Measurements from ENCODE around the gene ATXN1.
A peak's percentile ranks its signal among the peaks of the same experiment; 100 is the strongest.
"Not testable (repeated sequence)": the region's sequence is repeated elsewhere in the genome, so short reads cannot be mapped to it uniquely, and the experiment has no call there.

ATXN1 gene

GRCh38 chr6:16711546-16712254 is 49.6 kb downstream of the ATXN1 start:
- Mint-ChIP-seq H3K36me3 (ENCODE audit: low read depth) (no peaks in the 10 kb centered on the region), H3K27ac (no peak overlapping the region), H3K4me1 (peaks cover 14% of the 10 kb centered on the region), H3K9me3 (no peaks in the 10 kb centered on the region), H3K4me3 (no peak overlapping the region), H3K27me3 (ENCODE audit: low read depth, poor library complexity) (peaks cover 4% of the 10 kb centered on the region)
- TF ChIP-seq, protein P1, sequence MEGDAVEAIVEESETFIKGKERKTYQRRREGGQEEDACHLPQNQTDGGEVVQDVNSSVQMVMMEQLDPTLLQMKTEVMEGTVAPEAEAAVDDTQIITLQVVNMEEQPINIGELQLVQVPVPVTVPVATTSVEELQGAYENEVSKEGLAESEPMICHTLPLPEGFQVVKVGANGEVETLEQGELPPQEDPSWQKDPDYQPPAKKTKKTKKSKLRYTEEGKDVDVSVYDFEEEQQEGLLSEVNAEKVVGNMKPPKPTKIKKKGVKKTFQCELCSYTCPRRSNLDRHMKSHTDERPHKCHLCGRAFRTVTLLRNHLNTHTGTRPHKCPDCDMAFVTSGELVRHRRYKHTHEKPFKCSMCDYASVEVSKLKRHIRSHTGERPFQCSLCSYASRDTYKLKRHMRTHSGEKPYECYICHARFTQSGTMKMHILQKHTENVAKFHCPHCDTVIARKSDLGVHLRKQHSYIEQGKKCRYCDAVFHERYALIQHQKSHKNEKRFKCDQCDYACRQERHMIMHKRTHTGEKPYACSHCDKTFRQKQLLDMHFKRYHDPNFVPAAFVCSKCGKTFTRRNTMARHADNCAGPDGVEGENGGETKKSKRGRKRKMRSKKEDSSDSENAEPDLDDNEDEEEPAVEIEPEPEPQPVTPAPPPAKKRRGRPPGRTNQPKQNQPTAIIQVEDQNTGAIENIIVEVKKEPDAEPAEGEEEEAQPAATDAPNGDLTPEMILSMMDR (IDR thresholded peaks at IDR 0.05) = no peak
- DNase-seq = no peak

DNA sequence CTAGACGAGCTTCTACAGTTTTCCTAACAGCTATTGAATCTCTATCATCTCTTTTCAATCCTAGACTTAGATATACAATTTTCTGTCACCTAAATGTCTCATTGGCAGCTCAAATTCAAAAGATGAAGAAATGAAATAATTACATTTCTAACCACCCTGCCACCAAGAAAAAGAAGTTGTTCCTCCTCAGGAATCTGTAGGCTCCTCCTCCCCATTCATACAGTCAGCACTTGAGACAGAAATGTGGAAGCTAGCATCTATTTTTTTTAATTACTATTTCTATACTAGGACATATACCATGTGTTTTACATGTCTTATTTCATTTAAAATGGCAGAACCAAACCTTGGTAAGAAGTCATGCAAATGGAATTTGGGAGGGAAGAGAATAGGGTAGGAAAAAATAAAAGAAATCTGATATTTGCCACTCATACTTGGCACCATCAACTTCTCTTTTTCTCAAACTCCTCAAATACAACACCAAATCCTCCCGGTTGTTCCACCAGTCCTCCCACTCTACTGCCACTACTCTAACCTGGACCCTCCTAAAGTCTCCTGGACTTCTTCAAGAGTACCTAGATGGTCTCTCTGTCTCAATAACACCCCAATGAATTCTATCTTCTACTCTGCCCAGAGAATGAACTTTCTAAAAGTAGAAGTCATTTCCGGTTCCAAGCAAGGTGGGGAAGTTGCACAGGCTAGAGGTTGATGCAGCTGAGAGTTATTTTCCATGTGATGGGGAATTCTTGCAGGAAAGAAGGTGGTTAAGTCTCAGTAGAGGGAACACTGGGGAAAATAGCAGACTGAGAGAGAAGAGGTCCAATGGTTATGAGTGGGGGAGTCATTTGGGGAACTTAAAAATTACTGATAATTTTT is 54.1 kb downstream of the ATXN1 start:
- TF ChIP-seq, protein P1 (IDR thresholded peaks at IDR 0.05) = no peak
- peaks cover 3% of the 10 kb centered on the region for H3K27me3 Mint-ChIP-seq (ENCODE audit: low read depth, poor library complexity)
- no peak overlapping the region for H3K27ac Mint-ChIP-seq
- no peak for DNase-seq
- no peaks in the 10 kb centered on the region for H3K36me3 Mint-ChIP-seq (ENCODE audit: low read depth)
- H3K4me1 Mint-ChIP-seq = peaks cover 24% of the 10 kb centered on the region
- no peaks in the 10 kb centered on the region for H3K9me3 Mint-ChIP-seq
- no peak overlapping the region for H3K4me3 Mint-ChIP-seq

DNA sequence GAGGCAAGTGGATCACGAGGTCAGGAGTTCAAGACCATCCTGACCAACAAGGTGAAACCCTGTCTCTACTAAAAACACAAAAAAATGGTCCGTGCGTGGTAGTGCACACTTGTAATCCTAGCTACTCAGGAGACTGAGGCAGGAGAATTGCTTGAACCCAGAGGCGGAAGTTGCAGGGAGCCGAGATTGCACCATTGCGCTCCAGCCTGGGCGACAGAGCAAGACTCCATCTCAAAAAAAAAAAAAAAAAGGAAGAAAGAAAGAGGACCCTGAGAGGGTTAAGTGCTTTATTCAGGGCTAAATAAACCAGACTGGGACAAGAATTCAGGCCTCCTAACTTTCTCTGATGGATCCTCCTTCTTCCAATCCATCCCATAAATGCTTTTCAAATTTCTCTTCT is 54.8 kb downstream of the ATXN1 start:
- not testable (repeated sequence) for DNase-seq; H3K9me3 Mint-ChIP-seq; H3K4me3 Mint-ChIP-seq; H3K36me3 Mint-ChIP-seq (ENCODE audit: low read depth); H3K27me3 Mint-ChIP-seq (ENCODE audit: low read depth, poor library complexity); H3K27ac Mint-ChIP-seq
- peaks cover 18% of the 10 kb centered on the region for H3K4me1 Mint-ChIP-seq

DNA sequence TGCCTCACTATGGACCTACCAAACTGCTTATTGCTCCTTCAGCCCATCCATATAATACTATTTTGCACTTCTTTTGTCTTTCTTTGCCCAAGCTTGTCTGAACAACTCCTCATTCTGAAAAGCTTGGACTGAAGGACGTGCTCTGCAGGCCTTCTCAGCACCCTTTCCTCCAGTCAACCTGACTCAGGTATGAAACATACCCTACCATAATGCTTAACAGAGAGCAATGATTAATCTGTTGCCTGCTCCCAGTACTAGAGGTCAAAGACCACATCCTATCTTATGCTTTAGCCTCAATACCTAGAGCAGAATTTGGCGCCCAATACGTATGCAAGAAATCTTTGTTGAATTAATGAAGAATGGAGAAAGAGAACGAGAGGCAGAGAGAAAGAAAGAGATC is 55.2 kb downstream of the ATXN1 start:
- DNase-seq = no peak
- H3K27ac Mint-ChIP-seq = no peak overlapping the region
- TF ChIP-seq, protein P1 (IDR thresholded peaks at IDR 0.05) = no peak
- peaks cover 3% of the 10 kb centered on the region for H3K27me3 Mint-ChIP-seq (ENCODE audit: low read depth, poor library complexity)
- no peak overlapping the region for H3K4me3 Mint-ChIP-seq
- peaks cover 23% of the 10 kb centered on the region for H3K4me1 Mint-ChIP-seq
- H3K36me3 Mint-ChIP-seq (ENCODE audit: low read depth) = no peaks in the 10 kb centered on the region
- peaks cover 7% of the 10 kb centered on the region for H3K9me3 Mint-ChIP-seq

DNA sequence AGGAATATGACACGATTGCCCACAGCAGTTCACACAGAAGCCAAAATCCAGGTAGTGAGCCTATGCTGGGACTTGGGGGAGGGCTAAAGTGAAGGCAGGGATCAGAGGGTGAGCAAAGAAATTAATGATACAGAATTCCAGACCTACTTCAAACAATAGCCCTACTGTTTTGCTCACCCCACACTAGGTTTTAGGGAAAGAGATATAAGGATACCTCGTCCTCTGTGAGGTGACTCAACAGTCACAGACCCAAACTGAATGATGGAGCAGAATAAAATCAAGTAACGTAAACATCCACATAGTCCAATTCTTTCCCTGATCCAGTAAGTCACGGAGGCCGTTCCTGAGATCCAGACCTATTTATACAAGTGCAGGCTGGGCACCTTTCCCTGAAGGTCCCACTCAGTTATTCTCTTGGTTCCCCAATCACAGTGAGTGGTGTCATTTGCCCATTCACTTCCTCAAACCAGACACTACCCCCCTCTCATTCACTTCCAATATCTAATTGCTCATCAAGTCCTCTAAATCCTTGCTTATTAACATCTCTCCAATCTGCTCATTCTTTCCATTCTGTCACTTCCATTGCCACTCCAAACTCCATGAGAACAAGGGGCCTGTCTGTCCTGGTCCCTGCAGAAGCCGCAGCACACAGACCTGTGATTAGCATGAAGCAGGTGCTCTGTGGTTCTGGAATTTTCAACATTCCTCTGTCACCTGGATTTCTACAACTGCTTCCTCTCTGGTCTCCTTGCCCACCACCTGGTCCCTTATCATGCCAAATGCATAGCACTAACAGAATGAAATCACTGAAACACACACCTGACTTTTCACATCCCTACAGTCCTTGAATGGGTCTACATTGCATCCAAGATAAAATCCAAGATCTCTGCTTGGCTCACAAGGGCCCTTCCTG is 55.9 kb downstream of the ATXN1 start:
- Mint-ChIP-seq H3K9me3 (peaks cover 8% of the 10 kb centered on the region), H3K4me3 (no peak overlapping the region), H3K27me3 (ENCODE audit: low read depth, poor library complexity) (peaks cover 3% of the 10 kb centered on the region), H3K4me1 (peaks cover 30% of the 10 kb centered on the region), H3K36me3 (ENCODE audit: low read depth) (no peaks in the 10 kb centered on the region), H3K27ac (peak overlapping the region; percentile 49)
- no peak for DNase-seq
- TF ChIP-seq, protein P1 (IDR thresholded peaks at IDR 0.05) = no peak
